PFSK-1 (cell line): ENCODE results near the gene MEST.

Source experiments
- POLR2AphosphoS5 ChIP-seq: IDR thresholded peaks from 2 replicates; pipeline ENCODE4 v1.6.1; 2012; ENCODE audit warnings: low read depth, mild to moderate bottlenecking, control low read depth, low read length, moderate library complexity
- REST ChIP-seq, 2 experiments: IDR thresholded peaks; 2 replicates each; pipeline versions ENCODE4 v1.6.1 to v1.8.0; 2011 to 2012; ENCODE audit warnings: low read depth in 2 of 2, low read length in 2 of 2, control low read depth in 1 of 2, inconsistent platforms in 1 of 2, mild to moderate bottlenecking in 1 of 2, moderate library complexity in 1 of 2; ENCODE audit not compliant: insufficient read depth in 1 of 2
- SIN3A ChIP-seq: IDR thresholded peaks from 2 replicates; pipeline ENCODE4 v1.6.1; 2012; ENCODE audit warnings: mild to moderate bottlenecking, low read length, moderate library complexity, borderline replicate concordance; ENCODE audit not compliant: insufficient read depth
- TAF1 ChIP-seq: IDR thresholded peaks from 2 replicates; pipeline ENCODE4 v1.6.1; 2012; ENCODE audit warnings: low read length, control low read depth, borderline replicate concordance; ENCODE audit not compliant: insufficient read depth

GRCh38 chr7:130478991-130479390 is 12.9 kb upstream of the MEST start:
- TF ChIP-seq POLR2AphosphoS5 (no peak), REST (IDR thresholded peaks at IDR 0.05; ENCODE audit: insufficient read depth in 1 of 2, low read depth in 2 of 2, low read length in 2 of 2) (no peak), SIN3A (no peak), TAF1 (no peak)
